Stimulated activated CD8-positive, alpha-beta memory T cell treated with anti-CD3 and anti-CD28 coated beads, Interleukin-7, amount 100 ng/mL, for 48 hours (primary cell): ENCODE data around the gene MED12.

Experiments used
- DNase-seq, 2 donors: peaks; one replicate each; pipeline ENCODE4 v3.0.0-alpha.2; 2020; ENCODE audit warnings: low read depth in 1 of 2; ENCODE audit errors: extremely low read depth in 1 of 2

MED12 gene

GRCh38 chrX:71184803-71185495 is 66.6 kb downstream of the MED12 start:
- no peak for DNase-seq

DNA sequence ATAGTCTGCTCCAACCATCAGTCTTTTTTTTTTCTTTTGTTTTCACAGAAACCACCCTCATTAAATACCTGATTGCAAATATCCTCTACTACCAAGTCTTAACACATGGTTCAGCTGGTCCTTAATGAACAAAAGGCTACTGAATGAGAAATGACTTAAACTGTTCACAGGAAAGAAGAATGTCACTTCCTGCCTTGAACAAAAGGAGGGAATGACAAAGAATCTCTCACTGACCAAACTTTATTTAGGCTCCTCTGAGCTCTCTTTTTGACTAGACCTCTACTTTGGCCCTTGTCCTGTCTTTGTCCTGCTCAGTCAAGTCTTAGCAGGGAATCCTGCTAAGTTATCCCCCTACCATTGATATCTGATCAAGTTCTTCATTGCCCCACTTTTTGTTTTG is 72.9 kb downstream of the MED12 start:
- no peak for DNase-seq
